HepG2 (cell line): Measurements from ENCODE around the gene CAPS. TPM values are rescaled to one million over a fixed set of nuclear protein-coding genes. Genes with fewer than 3 reads are reported as not detected.

Experiments
- AHR ChIP-seq: IDR thresholded peaks from 2 replicates; pipeline ENCODE4 v1.6.1; 2018; ENCODE audit warnings: missing genetic modification reagents, missing compliant biosample characterization
- ARID2 ChIP-seq: sonication (generic); formaldehyde crosslinking; IDR thresholded peaks from 2 replicates; pipeline ENCODE4 v1.8.1; 2022; ENCODE audit warnings: mild to moderate bottlenecking, missing genetic modification reagents, borderline replicate concordance
- FOXM1 ChIP-seq: sonication (generic); formaldehyde crosslinking; IDR thresholded peaks from 2 replicates; pipeline ENCODE4 v1.5.0; 2020; ENCODE audit warnings: missing genetic modification reagents
- FOXO1 ChIP-seq: sonication (generic); formaldehyde crosslinking; IDR thresholded peaks from 2 replicates; pipeline ENCODE4 v1.4.0; 2020; ENCODE audit warnings: missing genetic modification reagents
- GATA4 ChIP-seq: sonication (generic); IDR thresholded peaks from 2 replicates; pipeline ENCODE4 v1.6.1; 2016; ENCODE audit warnings: antibody characterized with exemption, low read depth, borderline replicate concordance
- HDAC1 ChIP-seq: sonication (generic); formaldehyde crosslinking; IDR thresholded peaks from 2 replicates; pipeline ENCODE4 v1.5.1; 2020; ENCODE audit warnings: mild to moderate bottlenecking, missing genetic modification reagents
- HNF4A ChIP-seq: sonication (generic); formaldehyde crosslinking; IDR thresholded peaks from 2 replicates; pipeline ENCODE4 v1.4.0; 2020; ENCODE audit warnings: missing genetic modification reagents
- JUNB ChIP-seq: sonication (generic); formaldehyde crosslinking; IDR thresholded peaks from 2 replicates; pipeline ENCODE4 v1.8.0; 2022; ENCODE audit warnings: missing genetic modification reagents, mild to moderate bottlenecking, borderline replicate concordance
- KDM6A ChIP-seq: IDR thresholded peaks from 2 replicates; pipeline ENCODE4 v1.6.1; 2016; ENCODE audit warnings: low read depth
- KLF11 ChIP-seq: IDR thresholded peaks from 2 replicates; pipeline ENCODE4 v1.6.1; 2016; ENCODE audit warnings: missing compliant biosample characterization
- KMT2A ChIP-seq: sonication (generic); formaldehyde crosslinking; IDR thresholded peaks from 2 replicates; pipeline ENCODE4 v1.4.0; 2020; ENCODE audit warnings: missing genetic modification reagents
- LCORL ChIP-seq, 2 experiments: fragments of 450-650 bp in 1 of 2; sonication (generic) in 1 of 2; formaldehyde crosslinking in 1 of 2; IDR thresholded peaks; 2 replicates each; pipeline versions ENCODE4 v1.5.0 to v1.6.1; 2017 to 2020; ENCODE audit warnings: antibody characterized with exemption in 1 of 2, missing genetic modification reagents in 1 of 2
- NRL ChIP-seq: sonication (generic); formaldehyde crosslinking; IDR thresholded peaks from 2 replicates; pipeline ENCODE4 v1.5.0; 2020; ENCODE audit warnings: missing genetic modification reagents, mild to moderate bottlenecking, moderate library complexity, borderline replicate concordance
- POLR2AphosphoS2 ChIP-seq: IDR thresholded peaks from 2 replicates; pipeline ENCODE4 v1.6.1; 2011; ENCODE audit warnings: low read depth, low read length, improper control_type of control experiment
- SP4 ChIP-seq: sonication (generic); formaldehyde crosslinking; IDR thresholded peaks from 2 replicates; pipeline ENCODE4 v1.8.1; 2023; ENCODE audit warnings: mild to moderate bottlenecking, missing genetic modification reagents
- TBL1XR1 ChIP-seq: fragments of 150-350 bp; IDR thresholded peaks from 2 replicates; pipeline ENCODE4 v1.6.1; 2014; ENCODE audit warnings: borderline replicate concordance, low read length; ENCODE audit not compliant: partially characterized antibody
- TBX3 ChIP-seq: fragments of 450-650 bp; IDR thresholded peaks from 2 replicates; pipeline ENCODE4 v1.6.1; 2017; ENCODE audit warnings: antibody characterized with exemption, mild to moderate bottlenecking, inconsistent platforms, borderline replicate concordance
- ZKSCAN8 ChIP-seq: IDR thresholded peaks from 2 replicates; pipeline ENCODE4 v1.6.1; 2016; ENCODE audit warnings: borderline replicate concordance, missing genetic modification reagents, missing compliant biosample characterization
- ZNF350 ChIP-seq: sonication (generic); formaldehyde crosslinking; IDR thresholded peaks from 2 replicates; pipeline ENCODE4 v1.4.0; 2020; ENCODE audit warnings: mild to moderate bottlenecking, low read depth, missing genetic modification reagents, borderline replicate concordance
- ZNF558 ChIP-seq: sonication (generic); formaldehyde crosslinking; IDR thresholded peaks from 2 replicates; pipeline ENCODE4 v1.9.0; 2022; ENCODE audit warnings: mild to moderate bottlenecking, missing genetic modification reagents, borderline replicate concordance
- ZNF615 ChIP-seq: sonication (generic); formaldehyde crosslinking; IDR thresholded peaks from 2 replicates; pipeline ENCODE4 v1.5.0; 2020; ENCODE audit warnings: mild to moderate bottlenecking, missing genetic modification reagents, borderline replicate concordance
- ZNF747 ChIP-seq: sonication (generic); formaldehyde crosslinking; IDR thresholded peaks from 2 replicates; pipeline ENCODE4 v1.8.1; 2023; ENCODE audit warnings: missing genetic modification reagents, mild to moderate bottlenecking, borderline replicate concordance
- ZNF75D ChIP-seq: sonication (generic); formaldehyde crosslinking; IDR thresholded peaks from 2 replicates; pipeline ENCODE4 v1.8.1; 2023; ENCODE audit warnings: missing genetic modification reagents, mild to moderate bottlenecking, borderline replicate concordance
- ZSCAN9 ChIP-seq: IDR thresholded peaks from 2 replicates; pipeline ENCODE4 v1.6.1; 2016; ENCODE audit warnings: borderline replicate concordance
- polyA plus RNA-seq, 8 experiments: library from polyadenylated mRNA; depleted of rRNA in 3 of 8; stranded (reverse) in 7 of 8; unstranded in 1 of 8; fragments of >200 nt; fragmentation: Illumina TruSeq in 4 of 8; extraction: Trizol in 4 of 8; gene quantifications; 2 replicates each; pipeline versions ENCODE4 v1.2.1 to v1.2.3, GENCODE V29; 2011 to 2016; ENCODE audit warnings: low read depth in 4 of 8, missing spikeins in 1 of 8, mixed read lengths in 1 of 8; ENCODE audit not compliant: insufficient read depth in 1 of 8
- total RNA-seq, 5 experiments: library from RNA; depleted of rRNA; stranded (reverse); fragments of >200 nt; fragmentation: Illumina TruSeq; extraction: Trizol; gene quantifications; 2 replicates each; pipeline ENCODE4 v1.2.3, GENCODE V29; 2016; ENCODE audit warnings: low read depth in 1 of 5
- TF ChIP-seq, protein P1 (sequence below): sonication (generic); formaldehyde crosslinking; IDR thresholded peaks from 2 replicates; pipeline ENCODE4 v1.4.0; 2020; ENCODE audit warnings: missing genetic modification reagents
- TF ChIP-seq, protein P2 (sequence below): sonication (generic); formaldehyde crosslinking; IDR thresholded peaks from 2 replicates; pipeline ENCODE4 v1.5.1; 2020; ENCODE audit warnings: mild to moderate bottlenecking, missing genetic modification reagents, borderline replicate concordance

Gene CAPS
- total and polyA plus RNA-seq, 2 of the 13 experiments (the other 11 are each of a cell fraction or from before 2014, with no cell fraction given): 3.1 TPM

DNA sequence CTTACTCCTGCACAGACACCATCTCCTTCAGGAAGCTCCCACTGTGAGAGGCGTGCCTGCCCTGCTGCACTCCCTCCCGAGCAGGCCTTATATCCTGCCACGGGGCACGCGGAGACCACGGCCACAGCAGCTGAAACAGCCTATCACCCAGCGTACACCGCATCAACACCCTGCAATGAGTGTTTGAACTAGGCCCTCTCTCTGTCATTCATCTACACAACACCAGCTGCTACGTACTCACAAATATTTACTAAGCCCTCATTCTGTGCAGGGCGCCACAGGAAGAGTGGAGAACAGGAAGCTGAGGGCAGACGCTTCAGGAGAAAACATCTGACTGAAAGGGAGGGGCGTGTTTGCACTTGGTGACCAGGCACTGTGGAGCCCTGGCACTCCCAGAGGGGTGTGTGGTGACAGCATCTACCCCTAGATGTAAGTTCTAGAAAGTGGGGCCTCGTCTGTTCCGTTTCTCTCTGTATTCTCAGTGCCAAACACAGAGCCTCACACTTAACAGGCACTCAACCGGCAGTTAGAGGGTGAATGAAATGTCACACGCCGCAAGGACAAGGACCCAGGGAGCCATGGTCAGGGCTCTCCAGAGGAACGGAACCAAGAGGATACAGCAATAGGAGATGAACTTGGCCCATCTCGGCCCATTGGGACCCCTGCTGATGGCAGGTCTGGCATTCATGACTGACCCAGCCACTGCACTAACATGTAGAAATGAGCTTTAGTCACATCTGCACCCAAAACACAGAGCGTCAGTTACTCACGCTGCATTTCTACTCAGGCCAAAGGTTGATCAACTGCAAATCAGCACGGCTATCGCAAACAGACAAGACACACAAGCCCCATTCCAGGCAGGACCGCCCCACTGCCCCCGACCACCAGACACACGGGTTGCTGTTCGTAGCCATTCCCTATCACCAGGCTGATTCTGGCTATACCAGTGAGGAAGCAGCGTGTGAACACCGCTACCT is 48.2 kb downstream of the CAPS start (continued):
- no peak for TF ChIP-seq AHR
- TF ChIP-seq ZNF747: peak; percentile 85; the same call in 1 of the 2 replicates
- TF ChIP-seq ZNF75D (CRISPR knock-in tag): no peak
- TF ChIP-seq ZNF350: peak; percentile 92
- peak; percentile 70 for TF ChIP-seq HNF4A (CRISPR knock-in tag)
- peak; percentile 94 for TF ChIP-seq TBX3
- no peak for TF ChIP-seq POLR2AphosphoS2
- peak; percentile 38; the same call in 1 of the 2 replicates for TF ChIP-seq KMT2A
- no peak for TF ChIP-seq JUNB (CRISPR knock-in tag)
- TF ChIP-seq HDAC1 (CRISPR knock-in tag): peak; percentile 98
- TF ChIP-seq SP4 (CRISPR knock-in tag): no peak
- TF ChIP-seq ZNF615 (CRISPR knock-in tag): peak; percentile 26; the same call in 1 of the 2 replicates
- TF ChIP-seq FOXM1: no peak
- TF ChIP-seq, protein P1, sequence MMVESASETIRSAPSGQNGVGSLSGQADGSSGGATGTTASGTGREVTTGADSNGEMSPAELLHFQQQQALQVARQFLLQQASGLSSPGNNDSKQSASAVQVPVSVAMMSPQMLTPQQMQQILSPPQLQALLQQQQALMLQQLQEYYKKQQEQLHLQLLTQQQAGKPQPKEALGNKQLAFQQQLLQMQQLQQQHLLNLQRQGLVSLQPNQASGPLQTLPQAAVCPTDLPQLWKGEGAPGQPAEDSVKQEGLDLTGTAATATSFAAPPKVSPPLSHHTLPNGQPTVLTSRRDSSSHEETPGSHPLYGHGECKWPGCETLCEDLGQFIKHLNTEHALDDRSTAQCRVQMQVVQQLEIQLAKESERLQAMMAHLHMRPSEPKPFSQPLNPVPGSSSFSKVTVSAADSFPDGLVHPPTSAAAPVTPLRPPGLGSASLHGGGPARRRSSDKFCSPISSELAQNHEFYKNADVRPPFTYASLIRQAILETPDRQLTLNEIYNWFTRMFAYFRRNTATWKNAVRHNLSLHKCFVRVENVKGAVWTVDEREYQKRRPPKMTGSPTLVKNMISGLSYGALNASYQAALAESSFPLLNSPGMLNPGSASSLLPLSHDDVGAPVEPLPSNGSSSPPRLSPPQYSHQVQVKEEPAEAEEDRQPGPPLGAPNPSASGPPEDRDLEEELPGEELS (CRISPR knock-in tag): peak; percentile 99
- no peak for TF ChIP-seq LCORL (IDR thresholded peaks at IDR 0.05)
- TF ChIP-seq LCORL (CRISPR knock-in tag; IDR thresholded peaks at IDR 0.05): peak; percentile 98
- TF ChIP-seq, protein P2, sequence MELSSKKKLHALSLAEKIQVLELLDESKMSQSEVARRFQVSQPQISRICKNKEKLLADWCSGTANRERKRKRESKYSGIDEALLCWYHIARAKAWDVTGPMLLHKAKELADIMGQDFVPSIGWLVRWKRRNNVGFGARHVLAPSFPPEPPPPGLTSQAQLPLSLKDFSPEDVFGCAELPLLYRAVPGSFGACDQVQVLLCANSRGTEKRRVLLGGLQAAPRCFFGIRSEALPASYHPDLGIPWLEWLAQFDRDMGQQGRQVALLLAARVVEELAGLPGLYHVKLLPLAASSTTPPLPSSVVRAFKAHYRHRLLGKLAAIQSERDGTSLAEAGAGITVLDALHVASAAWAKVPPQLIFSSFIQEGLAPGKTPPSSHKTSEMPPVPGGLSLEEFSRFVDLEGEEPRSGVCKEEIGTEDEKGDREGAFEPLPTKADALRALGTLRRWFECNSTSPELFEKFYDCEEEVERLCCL (CRISPR knock-in tag): no peak
- TF ChIP-seq ZKSCAN8: peak; percentile 76; the same call in 1 of the 2 replicates
- peak; percentile 99 for TF ChIP-seq FOXO1 (CRISPR knock-in tag)
- TF ChIP-seq ZSCAN9 (CRISPR knock-in tag): peak; percentile 70; the same call in 1 of the 2 replicates
- TF ChIP-seq GATA4: peak; percentile 76; the same call in 1 of the 2 replicates
- TF ChIP-seq ZNF558 (CRISPR knock-in tag): no peak
- TF ChIP-seq KLF11: 0 out of 2 replicates have a peak, but pooled peaks have one; percentile 17
- TF ChIP-seq TBL1XR1: peak; percentile 33
- peak; percentile 99 for TF ChIP-seq ARID2
- TF ChIP-seq NRL: no peak
- peak; percentile 59 for TF ChIP-seq KDM6A (CRISPR knock-in tag)
